ENCODE results near the gene TMC6.

- TF ChIP-seq CTCF (conservative IDR thresholded peaks at IDR 0.05; ENCODE audit: low read length) (no peak), EZH2phosphoT487 (IDR thresholded peaks at IDR 0.05; ENCODE audit: borderline replicate concordance) (no peak)
Measured at GRCh38 chr17:78126895-78127238, 1.7 kb downstream of the TMC6 start.

Measured in Loucy (cell line).